Epithelial cell of esophagus (primary cell): ENCODE data around the gene NNT.

ENCODE experiments used
- DNase-seq: peaks from one replicate; pipeline ENCODE4 v3.0.0; 2010; ENCODE audit warnings: low read depth
- H3K4me3 ChIP-seq: 2 replicates; pipeline ENCODE4 v1.5.1; 2011; ENCODE audit warnings: mild to moderate bottlenecking, low read length, control low read depth
- TF ChIP-seq, protein P1 (sequence below): IDR thresholded peaks from 2 replicates; pipeline ENCODE4 v1.5.1; 2011; ENCODE audit warnings: low read depth, mild to moderate bottlenecking, low read length, control low read depth, inconsistent platforms; ENCODE audit not compliant: insufficient read depth; ENCODE audit errors: missing control alignments

NNT gene

DNA sequence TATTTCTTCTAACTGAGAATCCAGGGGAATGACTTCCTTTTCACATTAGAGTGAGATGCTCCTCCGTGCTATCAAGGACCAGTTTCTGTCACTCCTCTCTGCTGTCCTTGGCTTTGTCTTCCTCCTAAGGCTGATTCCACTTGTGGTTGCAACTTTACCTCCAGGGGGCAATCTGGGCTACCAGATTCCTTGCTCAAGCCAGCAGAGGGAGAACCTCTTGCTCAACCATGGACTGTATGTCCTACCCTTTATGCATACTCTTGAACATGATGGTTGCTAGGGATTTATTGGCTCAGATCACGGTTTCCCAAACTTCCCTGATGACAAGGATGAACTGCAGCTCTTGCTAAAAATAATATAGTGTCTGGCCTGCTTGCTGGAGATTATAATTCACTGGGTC lies 24.0 kb downstream of the NNT start:
- TF ChIP-seq, protein P1, sequence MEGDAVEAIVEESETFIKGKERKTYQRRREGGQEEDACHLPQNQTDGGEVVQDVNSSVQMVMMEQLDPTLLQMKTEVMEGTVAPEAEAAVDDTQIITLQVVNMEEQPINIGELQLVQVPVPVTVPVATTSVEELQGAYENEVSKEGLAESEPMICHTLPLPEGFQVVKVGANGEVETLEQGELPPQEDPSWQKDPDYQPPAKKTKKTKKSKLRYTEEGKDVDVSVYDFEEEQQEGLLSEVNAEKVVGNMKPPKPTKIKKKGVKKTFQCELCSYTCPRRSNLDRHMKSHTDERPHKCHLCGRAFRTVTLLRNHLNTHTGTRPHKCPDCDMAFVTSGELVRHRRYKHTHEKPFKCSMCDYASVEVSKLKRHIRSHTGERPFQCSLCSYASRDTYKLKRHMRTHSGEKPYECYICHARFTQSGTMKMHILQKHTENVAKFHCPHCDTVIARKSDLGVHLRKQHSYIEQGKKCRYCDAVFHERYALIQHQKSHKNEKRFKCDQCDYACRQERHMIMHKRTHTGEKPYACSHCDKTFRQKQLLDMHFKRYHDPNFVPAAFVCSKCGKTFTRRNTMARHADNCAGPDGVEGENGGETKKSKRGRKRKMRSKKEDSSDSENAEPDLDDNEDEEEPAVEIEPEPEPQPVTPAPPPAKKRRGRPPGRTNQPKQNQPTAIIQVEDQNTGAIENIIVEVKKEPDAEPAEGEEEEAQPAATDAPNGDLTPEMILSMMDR: peak; percentile 78
- DNase-seq: peak; percentile 75
- no peak overlapping the region for H3K4me3 ChIP-seq

DNA sequence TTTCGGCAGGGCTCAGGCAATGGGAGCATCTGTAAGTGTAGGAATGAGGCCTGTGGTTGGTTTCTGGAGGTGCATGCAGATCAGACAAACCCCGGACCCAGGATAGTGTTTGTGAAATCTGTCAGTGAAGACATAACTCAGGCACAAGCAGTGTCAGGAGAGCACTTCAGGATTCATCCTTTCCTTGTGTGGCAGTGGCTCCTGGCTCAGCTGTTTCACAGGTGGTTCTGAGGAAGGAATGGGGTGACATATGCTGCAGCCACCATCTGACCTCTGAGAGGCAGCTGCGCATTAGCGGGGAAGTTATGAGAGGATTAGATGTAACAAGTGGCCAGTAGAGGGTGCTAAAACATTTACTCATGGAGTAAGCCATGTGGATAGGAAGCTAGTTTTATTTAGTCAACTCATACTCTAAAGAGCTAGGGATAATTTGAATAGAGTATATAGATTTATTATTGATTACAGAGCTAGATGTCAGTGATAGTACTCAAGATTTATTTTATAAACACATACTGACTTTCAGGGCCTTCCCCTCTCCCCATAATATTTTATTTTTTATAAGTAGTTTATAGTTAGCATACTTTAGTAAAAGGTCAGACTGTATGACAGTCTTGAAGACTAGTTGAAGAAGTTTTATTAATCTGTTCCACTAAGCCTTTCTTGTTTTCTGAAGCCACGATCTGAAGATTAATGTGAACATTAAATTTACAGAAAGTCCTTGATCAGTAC lies 28.4 kb downstream of the NNT start:
- no peak overlapping the region for H3K4me3 ChIP-seq
- TF ChIP-seq, protein P1: peak; percentile 65
- peak; percentile 78 for DNase-seq

DNA sequence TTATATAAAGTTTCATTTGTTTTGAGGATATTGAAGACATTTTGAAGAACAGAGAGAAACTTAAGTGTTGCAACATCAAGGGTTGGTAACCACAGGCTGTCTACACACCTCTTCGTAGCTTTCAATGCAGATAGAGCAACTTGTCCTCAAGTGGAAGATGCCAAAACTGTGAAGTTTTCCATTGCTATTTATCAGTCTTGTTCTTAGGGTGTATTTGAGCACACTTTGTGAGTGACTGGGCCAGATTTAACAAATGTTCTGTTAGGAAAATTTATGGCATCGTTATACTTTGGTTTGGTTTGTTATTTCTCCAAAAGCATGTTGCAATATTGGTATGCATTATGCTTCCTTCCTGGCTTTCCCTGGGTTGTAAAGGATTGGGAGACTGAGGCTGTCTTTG lies 31.6 kb downstream of the NNT start:
- TF ChIP-seq, protein P1: no peak
- H3K4me3 ChIP-seq: no peak overlapping the region
- no peak for DNase-seq

DNA sequence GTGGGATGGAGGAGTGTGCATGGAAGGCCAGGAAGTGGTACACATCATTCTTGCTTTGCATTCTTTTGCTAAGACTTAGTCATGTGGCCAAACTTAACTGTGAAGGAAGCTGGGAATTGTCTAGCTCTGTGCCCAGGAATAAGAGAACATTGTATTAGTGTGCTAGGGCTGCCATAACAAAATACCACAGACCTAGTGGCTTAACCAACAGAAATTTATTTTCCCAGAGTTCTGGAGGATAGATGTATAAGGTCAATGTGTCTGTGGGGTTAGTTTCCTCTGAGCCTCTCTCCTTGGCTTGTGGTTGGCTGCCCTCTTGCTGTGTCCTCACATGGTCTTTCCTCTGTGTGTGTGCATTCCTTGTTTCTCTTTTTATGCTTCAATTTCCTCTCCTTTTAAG lies 32.4 kb downstream of the NNT start:
- no peak overlapping the region for H3K4me3 ChIP-seq
- TF ChIP-seq, protein P1: no peak
- no peak for DNase-seq

DNA sequence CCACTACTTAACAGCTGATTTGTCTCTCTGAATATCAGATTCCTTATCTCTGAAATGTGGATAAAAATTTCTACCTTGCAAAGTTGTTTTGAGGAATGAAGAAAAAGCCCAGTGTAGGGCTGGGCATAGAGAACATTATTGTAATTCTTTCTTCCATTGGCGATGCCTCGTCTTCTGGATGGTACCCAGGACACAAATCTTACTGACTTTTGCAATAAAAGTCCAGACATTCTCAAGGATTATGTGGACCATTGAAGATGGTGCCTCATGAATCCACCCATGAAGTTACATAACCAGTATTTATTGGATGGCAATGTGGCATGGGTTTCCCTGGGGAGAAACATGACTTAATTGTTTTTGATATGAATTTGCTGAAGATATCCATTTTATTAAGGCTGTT lies 33.1 kb downstream of the NNT start:
- no peak overlapping the region for H3K4me3 ChIP-seq
- TF ChIP-seq, protein P1: no peak
- no peak for DNase-seq

DNA sequence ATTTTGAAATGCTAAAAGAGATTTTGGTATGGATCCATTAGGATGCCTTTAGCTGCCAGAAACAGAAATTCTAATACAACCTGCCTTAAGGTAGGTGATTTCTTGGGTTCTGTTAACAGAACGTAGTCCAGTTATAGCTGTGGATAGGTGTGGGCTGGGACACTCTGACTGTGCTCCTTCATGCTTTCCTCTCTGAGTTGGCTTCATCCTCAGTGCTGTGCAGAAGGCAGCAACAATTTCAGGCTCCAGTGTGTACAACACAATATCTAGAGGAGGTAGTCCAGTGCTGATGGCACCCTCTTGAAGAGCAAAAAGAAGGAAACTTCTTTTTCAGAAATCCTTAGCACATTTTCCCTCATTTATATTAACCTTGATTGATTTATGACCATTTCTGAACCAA lies 34.4 kb downstream of the NNT start:
- H3K4me3 ChIP-seq: no peak overlapping the region
- no peak for DNase-seq
- TF ChIP-seq, protein P1: no peak

DNA sequence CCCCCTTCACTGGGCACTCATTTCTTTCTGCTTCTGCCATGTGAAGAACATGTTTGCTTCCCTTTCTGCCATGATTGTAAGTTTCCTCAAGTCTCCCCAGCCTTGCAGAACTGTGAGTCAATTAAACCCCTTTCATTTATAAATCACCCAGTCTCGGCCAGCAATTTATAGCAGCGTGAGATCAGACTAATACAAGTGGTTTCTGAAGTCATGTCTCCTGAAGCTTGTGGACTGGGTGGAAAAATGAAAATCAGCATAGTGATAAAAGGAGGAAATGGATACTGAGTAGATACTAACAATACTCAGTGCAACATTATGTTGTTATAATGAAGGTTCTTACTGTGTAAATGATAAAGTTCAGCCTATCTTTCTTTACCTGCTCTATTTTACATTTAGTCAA lies 35.1 kb downstream of the NNT start:
- no peak for DNase-seq
- TF ChIP-seq, protein P1: no peak

More for the DNA sequence above, 35.1 kb downstream of the NNT start:
- no peak overlapping the region for H3K4me3 ChIP-seq
